Measurements from ENCODE around the gene PCDHGA7. TPM values are rescaled to one million over a fixed set of nuclear protein-coding genes. Genes with fewer than 3 reads are reported as not detected.
"Not testable (repeated sequence)": the region's sequence is repeated elsewhere in the genome, so short reads cannot be mapped to it uniquely, and the experiment has no call there.

PCDHGA7 gene
- total RNA-seq (ENCODE audit: low replicate concordance): 2.9 and 8.4 TPM in 2 replicates

DNA sequence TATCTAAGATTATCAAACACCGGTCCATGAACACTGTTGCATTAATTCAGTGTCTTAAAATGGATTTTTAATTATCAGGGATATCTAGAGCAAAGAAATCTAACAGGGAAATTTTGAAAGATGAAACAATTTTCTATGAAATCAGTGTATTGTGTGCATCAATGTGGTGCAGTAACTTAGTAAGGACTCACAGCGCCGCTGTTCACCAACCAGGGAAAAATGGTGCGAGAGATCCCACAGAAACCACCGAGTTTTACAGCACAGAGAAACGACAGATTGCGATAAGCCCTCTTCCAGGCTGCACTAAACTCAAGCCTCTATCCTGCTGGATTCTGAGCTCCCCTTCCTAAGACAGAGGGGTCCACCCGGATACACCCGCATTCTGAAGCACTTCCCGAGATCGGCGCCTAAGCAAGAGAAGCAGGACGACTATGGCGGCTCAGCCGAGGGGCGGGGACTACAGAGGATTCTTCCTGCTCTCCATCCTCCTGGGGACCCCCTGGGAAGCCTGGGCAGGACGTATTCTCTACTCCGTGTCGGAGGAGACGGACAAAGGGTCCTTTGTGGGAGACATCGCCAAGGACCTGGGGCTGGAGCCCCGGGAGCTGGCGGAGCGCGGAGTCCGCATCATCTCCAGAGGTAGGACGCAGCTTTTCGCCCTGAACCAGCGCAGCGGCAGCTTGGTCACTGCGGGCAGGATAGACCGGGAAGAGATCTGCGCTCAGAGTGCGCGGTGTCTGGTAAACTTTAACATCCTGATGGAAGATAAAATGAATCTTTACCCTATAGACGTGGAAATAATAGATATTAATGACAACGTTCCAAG lies at the start of gene PCDHGA7:
PCDHGA7 (plus strand) TSS at position 274 of the 826 bp plus-strand sequence; CDS start at position 432, 158 bp downstream.
- TF ChIP-seq, protein P1, sequence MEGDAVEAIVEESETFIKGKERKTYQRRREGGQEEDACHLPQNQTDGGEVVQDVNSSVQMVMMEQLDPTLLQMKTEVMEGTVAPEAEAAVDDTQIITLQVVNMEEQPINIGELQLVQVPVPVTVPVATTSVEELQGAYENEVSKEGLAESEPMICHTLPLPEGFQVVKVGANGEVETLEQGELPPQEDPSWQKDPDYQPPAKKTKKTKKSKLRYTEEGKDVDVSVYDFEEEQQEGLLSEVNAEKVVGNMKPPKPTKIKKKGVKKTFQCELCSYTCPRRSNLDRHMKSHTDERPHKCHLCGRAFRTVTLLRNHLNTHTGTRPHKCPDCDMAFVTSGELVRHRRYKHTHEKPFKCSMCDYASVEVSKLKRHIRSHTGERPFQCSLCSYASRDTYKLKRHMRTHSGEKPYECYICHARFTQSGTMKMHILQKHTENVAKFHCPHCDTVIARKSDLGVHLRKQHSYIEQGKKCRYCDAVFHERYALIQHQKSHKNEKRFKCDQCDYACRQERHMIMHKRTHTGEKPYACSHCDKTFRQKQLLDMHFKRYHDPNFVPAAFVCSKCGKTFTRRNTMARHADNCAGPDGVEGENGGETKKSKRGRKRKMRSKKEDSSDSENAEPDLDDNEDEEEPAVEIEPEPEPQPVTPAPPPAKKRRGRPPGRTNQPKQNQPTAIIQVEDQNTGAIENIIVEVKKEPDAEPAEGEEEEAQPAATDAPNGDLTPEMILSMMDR (IDR thresholded peaks at IDR 0.05; ENCODE audit: insufficient read depth, low read length): peak; percentile 67
- DNase-seq (ENCODE audit: low read depth): peak; percentile 68
- peak within 1 kb of the TSS; percentile 73 for H3K4me3 ChIP-seq (ENCODE audit: low read depth, low read length)

DNA sequence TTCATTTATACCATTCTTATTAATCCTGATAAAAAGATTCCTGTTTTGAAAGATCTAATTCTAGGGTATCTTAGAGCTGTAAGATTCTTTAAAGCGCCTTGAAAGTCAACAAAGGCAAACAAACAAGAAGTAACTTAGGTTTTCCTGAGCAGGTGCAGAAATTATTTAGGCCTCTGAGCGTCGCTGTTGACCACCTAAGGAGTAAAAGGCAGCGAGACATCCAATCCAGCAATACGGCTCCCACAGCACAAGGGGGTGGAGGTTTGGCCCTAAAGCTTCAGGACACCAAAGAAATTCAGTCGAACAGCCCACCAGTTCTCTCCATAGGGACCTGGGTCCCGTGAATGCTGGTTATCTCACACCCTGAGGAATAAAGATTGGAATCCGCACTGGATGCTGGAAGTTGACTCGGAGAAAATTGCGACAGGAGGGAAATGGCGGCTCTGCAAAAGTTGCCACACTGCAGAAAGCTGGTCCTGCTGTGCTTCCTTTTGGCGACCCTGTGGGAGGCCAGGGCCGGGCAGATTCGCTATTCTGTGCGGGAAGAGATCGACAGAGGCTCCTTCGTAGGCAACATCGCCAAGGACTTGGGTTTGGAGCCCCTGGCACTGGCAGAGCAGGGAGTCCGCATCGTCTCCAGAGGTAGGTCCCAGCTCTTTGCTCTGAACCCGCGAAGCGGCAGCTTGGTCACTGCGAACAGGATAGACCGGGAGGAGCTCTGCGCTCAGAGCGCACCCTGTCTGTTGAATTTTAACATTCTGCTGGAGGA lies 43.8 kb upstream of the PCDHGA7 start, which contains the start of gene PCDHGA2:
PCDHGA2 (plus strand) TSS at position 223 of the 769 bp plus-strand sequence.
- peak; percentile 68 for DNase-seq (ENCODE audit: low read depth)
- TF ChIP-seq, protein P1 (IDR thresholded peaks at IDR 0.05; ENCODE audit: insufficient read depth, low read length): peak; percentile 55
- peak within 1 kb of the TSS; percentile 57 for H3K4me3 ChIP-seq (ENCODE audit: low read depth, low read length)

DNA sequence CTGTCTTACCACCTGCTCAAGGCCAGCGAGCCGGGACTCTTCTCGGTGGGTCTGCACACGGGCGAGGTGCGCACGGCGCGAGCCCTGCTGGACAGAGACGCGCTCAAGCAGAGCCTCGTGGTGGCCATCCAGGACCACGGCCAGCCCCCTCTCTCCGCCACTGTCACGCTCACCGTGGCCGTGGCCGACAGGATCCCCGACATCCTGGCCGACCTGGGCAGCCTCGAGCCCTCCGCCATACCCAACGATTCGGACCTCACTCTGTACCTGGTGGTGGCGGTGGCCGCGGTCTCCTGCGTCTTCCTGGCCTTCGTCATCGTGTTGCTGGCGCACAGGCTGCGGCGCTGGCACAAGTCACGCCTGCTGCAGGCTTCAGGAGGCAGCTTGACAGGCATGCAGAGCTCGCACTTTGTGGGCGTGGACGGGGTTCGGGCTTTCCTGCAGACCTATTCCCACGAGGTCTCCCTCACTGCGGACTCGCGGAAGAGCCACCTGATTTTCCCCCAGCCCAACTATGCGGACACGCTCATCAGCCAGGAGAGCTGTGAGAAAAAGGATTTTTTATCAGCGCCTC lies 41.7 kb upstream of the PCDHGA7 start:
- H3K4me3 ChIP-seq (ENCODE audit: low read depth, low read length); DNase-seq (ENCODE audit: low read depth): not testable (repeated sequence)

DNA sequence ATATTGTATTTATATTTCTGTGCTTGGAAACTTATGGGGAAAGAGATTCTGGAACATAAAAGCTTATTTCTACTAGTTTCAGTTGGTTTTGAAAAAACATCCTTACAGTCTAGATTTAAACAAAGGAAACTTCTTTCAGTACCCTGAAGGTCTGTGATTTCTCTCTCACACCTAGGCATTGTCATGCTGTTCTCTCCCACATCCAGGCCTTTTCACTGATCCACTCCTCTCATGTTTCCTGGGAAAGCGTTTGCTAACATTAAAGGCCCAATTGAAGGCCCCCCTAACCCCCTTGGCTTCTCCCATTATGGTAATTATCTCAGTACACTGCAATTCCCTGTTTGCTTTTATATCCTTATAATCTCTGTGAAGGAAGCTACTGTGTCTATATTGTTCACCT lies 39.8 kb upstream of the PCDHGA7 start:
- no peak overlapping the region for H3K4me3 ChIP-seq (ENCODE audit: low read depth, low read length)
- DNase-seq (ENCODE audit: low read depth): no peak
- TF ChIP-seq, protein P1 (IDR thresholded peaks at IDR 0.05; ENCODE audit: insufficient read depth, low read length): no peak

DNA sequence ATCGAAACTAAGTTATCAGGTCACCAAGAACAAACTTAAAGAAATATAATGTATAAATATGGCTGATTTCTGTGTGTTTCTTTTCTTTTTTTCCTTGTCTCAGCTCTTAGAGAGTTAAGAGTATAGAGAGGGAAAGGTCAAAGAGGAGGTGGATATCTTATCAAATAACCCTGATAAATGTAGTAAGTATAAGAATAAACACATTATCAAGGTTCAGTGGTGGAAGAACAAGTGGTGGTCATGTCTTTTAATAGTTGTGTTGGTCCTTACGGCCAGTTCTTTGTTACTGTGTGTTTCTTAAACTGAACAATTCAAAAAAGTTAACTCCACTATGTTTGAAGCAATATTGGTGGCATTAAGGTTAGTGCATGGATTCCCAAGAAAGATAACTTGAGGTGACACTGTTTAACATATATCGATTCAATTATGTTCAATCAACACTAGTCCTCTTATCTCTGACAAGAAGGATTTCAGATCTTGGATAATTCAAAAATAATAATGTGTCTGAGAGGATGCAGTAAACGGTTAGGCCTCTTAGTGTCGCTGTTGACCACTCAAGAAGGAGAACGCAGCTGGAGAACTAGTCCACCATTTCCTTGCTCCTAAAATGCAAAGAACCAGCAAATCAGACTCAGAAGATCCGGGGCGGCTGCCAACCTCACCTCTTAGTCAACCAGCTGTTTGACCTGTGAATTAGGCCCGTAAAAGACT lies 39.1 kb upstream of the PCDHGA7 start, which contains the start of gene PCDHGA3:
PCDHGA3 (plus strand) TSS at position 588 of the 711 bp plus-strand sequence. CDS start 205 bp downstream, outside the sequence.
- peak within 1 kb of the TSS; percentile 57 for H3K4me3 ChIP-seq (ENCODE audit: low read depth, low read length)
- TF ChIP-seq, protein P1 (IDR thresholded peaks at IDR 0.05; ENCODE audit: insufficient read depth, low read length): peak; percentile 56
- peak; percentile 72 for DNase-seq (ENCODE audit: low read depth)

DNA sequence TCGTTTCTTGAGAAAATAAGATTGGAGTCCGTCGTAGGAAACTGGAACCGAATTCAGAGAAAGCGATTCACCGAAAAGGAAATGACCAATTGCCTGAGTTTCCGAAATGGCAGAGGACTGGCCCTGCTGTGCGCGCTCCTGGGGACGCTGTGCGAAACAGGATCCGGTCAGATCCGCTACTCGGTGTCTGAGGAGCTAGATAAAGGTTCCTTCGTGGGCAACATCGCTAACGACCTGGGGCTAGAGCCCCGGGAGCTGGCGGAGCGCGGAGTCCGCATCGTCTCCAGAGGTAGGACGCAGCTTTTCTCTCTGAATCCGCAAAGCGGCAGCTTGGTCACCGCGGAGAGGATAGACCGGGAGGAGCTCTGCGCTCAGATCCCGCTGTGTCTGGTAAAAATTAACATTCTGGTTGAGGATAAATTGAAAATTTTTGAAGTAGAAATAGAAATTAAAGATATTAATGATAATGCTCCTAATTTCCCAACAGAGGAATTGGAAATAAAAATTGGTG lies 38.5 kb upstream of the PCDHGA7 start:
- H3K4me3 ChIP-seq (ENCODE audit: low read depth, low read length): peak overlapping the region; percentile 57
- TF ChIP-seq, protein P1 (IDR thresholded peaks at IDR 0.05; ENCODE audit: insufficient read depth, low read length): no peak
- no peak for DNase-seq (ENCODE audit: low read depth)

Measured in fibroblast of the aortic adventitia (primary cell).